HG02642 (cell line): ENCODE measurements around the gene CFB.
"Not testable (repeated sequence)": the region's sequence is repeated elsewhere in the genome, so short reads cannot be mapped to it uniquely, and the experiment has no call there.

ENCODE experiments used
- ATAC-seq: cut with Tn5 transposase; IDR thresholded peaks from one replicate; pipeline ENCODE4 v1.9.1; 2021; ENCODE audit warnings: mild to moderate bottlenecking; ENCODE audit not compliant: unreplicated experiment, poor library complexity

Gene CFB

DNA sequence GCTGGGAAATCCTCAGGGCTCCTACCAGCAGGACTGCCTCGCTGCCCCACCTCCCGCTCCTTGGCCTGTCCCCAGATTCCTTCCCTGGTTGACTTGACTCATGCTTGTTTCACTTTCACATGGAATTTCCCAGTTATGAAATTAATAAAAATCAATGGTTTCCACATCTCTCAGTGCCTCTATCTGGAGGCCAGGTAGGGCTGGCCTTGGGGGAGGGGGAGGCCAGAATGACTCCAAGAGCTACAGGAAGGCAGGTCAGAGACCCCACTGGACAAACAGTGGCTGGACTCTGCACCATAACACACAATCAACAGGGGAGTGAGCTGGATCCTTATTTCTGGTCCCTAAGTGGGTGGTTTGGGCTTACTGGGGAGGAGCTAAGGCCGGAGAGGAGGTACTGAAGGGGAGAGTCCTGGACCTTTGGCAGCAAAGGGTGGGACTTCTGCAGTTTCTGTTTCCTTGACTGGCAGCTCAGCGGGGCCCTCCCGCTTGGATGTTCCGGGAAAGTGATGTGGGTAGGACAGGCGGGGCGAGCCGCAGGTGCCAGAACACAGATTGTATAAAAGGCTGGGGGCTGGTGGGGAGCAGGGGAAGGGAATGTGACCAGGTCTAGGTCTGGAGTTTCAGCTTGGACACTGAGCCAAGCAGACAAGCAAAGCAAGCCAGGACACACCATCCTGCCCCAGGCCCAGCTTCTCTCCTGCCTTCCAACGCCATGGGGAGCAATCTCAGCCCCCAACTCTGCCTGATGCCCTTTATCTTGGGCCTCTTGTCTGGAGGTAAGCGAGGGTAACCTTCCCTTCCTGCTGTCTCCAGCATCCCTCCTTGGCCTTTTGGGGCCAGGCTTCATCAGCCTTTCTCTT, at the start of gene CFB:
TSS of gene CFB (plus strand) at position 589 of the 863 bp plus-strand sequence. CDS start at position 716, 127 bp downstream.
- ATAC-seq = no peak

DNA sequence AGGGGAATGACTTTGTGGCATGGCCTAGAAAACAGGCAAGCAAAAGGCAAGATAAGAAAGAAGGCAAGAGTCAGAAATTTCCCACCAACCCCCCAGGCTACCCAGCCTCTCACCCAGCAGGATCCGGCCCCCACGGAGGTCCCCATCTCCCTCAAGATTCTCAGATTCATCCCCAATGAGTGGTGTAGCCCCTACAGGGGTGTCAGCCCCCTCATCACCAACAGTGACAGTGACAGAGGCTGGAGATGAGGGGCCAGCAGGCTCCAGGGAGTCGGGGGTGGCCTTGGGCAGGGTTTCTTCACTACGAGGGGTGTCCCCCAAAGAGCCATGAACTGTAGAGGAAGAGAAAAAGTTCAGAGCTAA, 49.4 kb upstream of the CFB start:
- no peak for ATAC-seq

DNA sequence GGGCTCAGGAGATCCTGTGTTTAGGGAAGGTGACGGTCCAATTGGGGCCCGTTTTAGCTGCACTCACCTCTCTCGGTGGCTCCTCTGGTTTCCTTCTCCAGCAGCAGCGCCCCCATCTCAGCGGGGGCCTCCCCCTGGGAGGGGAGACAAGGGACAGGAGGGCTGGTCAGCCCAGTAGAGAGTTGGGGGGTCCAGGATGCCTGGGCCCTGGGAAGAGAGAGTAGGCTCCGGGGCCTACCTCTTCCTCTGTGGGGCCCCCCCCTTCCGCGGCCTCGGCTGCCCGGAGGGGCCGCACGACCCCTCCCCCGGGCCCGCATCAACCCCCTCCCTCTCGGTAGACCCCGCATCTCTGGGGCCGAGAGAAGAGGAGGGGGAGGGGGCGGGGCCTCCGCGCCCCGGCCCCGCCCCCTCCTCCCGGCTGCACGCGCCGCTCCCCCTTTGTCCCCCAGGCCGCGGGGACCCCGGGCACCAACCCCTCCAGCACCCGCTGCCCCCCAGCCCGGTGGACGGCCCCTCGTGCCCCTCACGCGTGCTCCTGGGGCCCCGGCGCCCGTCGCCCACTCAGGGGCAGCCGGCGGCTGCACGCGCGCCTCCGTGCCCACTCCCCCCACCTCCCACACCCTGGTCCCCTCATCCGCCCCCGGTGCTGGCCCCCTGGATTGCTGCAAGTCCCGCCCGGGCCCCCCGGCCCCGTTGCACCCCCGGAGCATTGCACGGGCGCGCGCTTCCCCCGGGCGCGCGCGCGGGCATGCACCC, 48.9 kb upstream of the CFB start:
- ATAC-seq = no peak

DNA sequence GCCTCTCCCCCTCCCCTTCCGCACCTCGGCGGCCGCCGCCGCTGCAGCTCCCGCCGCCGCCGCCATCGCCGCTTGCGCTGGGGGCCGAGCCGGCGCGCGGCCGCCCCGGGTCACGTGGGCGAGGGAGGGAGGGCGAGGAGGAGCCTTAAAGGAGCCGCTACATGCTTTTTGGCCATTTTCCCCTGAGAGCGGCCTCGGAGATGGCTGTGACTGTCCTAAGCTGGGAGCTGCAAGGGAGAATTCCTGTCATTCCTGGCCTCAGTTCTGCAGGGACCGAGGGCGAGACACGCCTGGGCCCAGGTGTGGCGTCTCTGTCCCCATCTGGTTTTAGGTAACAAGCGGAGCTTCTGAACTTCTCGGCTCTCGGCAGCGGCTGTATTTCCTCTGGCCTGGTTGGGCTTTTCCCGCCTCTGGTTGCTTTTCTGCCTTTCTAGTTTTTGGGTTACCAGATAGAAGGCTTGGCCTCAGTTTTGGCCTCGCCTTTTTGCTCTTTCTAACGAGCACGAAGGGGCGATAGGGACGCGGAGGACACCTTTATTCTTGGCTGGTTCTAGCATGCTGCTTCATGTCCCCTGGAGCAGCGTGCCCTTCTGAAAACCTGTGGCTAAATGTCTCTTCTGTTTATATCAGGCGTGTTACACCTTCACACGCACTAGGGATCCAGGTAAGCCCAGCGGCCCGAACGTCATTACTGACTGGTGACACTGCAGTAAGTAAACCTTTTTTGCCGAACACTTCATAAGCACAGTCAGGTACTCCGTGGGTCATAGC, 48.1 kb upstream of the CFB start, which contains the start of gene EHMT2:
TSS of gene EHMT2 (minus strand) at position 87 of the 771 bp plus-strand sequence. CDS start at position 66, 21 bp downstream.
- ATAC-seq = peak; percentile 56

DNA sequence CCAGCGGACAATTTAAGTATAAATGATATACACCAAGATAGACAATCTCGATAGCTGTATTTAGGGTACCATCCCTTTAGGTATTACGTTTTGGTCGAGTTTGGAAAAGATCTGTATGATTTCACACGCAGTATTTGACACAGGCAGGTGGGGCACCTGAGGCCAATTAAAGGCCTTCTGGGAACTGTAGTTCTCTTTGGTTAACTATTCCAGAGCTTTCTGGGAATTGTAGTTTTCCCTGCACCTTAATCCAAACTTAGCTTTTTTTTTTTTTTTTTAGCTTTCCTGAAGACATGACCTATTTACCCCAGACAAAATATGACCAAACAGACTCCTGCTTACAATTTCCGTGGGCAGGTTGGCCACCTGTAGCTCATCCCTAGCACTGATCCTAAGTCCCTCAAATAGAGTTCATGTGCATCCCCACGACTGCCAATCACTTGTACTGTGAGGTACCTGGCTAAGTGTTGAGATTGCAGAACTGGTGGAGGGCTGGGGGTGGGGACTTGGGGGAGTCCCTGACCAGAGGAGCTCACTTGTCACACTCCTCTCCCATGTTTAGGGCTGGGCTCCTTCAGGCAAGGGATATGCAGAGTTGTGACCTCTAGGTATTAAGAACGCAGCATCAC, 47.4 kb upstream of the CFB start:
- ATAC-seq = no peak

DNA sequence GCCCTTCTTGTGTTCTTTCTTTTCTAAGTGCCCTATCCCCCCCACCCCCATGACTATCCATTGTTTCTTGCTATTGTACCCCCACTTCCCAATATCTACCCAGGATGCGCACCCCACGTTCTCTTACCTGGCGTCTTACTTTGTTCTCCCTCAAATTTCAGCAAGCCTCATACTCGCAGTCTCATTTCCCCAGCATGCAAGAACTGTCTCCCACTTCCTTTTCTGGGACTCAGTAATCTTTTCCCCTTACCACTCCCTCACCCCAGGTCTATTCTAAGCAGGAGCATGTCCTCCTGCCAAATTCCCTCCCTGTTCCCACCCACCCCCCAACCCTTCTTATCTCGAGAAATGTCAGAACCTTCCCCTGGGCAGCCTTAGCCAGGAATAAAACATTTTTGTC, 46.7 kb upstream of the CFB start:
- no peak for ATAC-seq

DNA sequence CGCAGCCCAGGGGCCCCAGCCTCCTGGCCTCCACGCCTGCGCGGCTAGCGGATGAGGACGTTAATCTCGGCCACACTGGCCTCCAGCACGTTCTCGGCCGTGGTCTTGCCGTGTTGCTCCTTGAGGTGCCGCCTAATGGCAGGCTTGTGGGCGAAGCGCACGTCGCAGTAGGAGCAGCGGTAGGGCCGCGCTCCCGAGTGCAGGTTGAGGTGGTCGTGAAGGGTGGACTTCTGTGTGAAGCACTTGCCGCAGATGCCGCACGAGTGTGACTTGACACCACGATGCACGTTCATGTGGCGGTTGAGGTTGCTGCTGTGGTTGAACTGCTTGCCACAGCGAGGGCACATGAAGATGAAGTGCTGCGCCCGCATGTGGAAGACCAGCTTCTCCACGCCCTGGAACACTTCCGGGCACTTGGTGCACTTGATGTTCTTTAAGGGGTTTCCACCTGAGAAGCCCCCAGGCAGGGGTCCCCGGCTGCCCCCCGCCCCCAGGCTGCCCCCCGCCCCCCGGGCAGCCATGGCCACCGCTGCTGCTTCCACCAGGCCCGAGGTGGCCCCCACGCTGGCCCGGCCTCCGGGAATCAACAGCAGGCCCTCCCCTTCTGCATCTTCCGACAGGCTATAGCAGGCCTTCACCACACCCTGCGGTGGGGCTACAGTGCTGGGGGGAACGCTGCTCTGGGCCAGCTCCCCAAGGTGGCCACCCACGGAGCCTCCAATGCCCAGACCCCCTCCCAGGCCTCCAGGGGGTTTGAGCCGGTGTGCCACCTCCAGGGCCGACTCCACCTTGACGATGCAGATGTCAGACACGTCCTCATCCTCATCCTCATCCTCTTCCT, 45.8 kb upstream of the CFB start:
- no peak for ATAC-seq

DNA sequence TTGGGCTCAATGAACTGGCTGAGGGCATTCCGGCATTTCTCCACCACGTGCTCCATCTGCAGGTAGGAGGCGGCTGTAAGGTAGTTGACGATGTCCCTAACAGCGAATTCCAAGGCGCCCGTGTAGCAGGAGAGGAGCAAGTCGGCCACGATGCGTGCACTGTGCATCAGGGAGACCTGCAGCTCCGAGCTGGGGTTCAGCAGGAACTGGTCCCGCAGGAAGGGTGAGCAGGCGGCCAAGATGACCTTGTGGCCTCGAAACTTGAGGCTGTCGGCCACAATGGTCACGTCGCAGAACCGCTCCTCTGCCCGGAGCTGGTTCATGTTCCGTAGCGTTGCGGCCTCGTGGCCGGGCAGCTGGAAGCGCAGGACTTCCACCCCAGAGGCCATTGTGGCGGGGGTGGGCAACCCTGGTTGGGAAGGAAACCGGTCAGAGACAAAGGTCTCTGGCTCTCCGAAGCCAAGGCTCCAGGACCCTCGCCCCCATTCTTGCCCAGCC, 44.9 kb upstream of the CFB start:
- no peak for ATAC-seq

DNA sequence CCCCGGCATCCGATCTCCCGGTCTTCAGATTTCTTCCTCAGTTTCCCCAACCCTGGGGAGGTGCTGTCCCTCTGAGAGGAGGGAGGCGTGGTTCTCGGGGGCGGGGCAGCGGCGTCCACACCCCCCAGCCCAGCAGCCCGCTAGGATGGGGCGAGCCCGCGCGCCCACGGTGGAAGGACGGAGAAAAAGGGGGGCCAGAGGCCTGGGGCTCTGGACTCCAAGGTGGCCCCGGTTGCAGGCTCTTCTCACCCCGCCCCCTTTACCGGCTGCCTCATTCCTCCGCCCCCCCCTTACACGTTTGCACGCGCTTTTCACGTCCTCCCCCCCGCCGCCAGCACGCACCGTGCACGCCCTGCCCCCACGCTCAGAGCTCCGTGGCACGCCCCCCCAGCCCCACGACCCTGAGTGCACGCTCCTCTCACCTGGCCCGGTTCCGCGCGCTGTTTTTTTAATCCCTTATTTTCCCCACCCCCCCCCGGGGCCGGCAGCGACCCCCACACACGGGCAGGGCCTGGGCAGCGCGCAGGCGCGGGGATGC, 44.4 kb upstream of the CFB start:
- peak; percentile 8 for ATAC-seq

DNA sequence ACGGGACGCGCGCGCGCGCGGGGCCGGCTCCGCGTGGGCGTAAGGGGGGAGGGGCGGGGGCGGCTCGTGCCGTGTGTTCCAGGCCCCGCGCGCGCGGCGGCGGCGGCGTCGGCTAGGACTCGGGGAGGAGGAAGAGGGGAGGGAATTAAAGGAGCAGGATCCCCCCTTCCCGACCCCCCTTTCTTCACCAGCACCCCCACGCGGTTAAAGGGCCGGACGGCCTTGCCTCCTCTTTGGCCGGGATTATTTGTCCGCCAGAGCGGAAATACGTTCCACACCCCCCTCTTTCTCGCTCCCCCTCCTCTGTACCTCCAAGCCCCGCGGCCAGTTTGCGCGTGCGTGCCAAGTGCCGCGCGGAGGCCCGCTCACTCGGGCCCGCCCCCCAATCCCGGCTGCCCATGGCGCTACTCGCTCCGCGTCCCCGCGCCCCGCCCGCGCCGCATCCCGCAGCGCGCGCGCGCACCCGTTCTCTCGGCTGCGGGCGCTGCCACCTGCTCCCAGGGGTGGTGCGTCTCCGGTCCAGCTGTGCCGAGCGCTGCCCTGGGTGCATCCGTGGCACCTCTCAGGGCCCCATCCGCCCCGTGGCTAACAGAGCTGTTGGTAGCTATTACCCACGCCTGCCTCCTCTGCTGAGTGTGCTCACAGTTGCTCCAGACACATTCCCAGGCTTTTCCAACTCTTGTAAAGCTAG, 43.8 kb upstream of the CFB start, which contains the start of gene ZBTB12:
TSS of gene ZBTB12 (minus strand) at position 134 of the 691 bp plus-strand sequence. CDS start 781 bp downstream, outside the sequence.
- ATAC-seq = peak; percentile 47

DNA sequence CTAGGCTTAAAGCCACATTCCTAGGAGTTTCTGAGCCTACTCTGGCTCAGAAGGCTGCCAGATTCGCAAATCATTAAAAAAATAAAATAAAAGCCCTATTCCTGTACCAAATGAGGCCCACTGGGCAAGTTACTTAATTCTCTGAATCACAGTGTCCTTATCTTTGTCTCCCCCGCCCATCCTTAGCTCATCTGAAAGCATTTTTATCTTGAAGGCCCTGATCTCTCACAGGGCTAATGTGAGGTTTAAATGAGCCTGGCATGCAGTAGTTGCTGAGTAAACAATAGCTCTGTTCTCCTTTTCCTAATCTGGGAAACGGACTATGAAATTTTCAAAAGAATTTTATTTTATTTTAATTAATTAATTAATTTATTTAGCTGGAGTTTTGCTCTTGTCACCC, 41.9 kb upstream of the CFB start:
- no peak for ATAC-seq

DNA sequence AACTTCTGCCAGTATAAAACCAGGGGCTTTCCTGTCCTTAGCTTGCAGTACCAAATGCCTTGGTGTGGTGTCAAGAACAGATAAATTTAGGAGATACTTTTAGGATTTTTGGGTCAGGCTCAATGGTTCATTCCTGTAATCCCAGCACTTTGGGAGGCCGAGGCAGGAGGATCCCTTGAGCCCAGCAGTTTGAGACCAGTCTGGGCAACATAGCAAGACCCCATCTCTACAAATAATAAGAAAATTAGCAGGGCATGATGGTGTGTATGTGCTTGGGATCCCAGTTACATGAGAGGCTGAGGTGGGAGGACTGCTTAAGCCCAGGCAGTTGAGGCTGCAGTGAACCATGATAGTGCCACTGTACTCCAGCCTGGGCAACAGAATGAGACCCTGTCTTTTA, 40.9 kb upstream of the CFB start:
- no peak for ATAC-seq

DNA sequence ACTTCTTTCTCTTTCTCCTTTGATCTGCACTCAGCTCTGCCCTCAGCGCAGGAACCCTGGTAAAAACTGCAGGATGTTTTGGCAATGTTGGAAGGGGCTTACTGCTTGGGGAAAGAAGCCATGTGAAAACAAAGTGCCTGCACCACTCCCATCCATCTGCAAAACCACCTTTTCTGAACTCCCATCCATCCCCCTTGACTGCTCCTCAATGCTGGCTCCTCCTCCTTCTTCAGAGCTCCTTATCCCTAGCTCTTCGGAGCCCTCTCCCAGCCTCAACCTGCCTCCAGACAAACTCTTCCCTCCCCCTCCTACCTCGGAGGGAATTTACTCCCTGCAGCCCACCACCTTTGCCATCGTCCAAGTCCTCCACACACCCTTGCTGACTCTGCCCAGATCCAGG, 39.8 kb upstream of the CFB start:
- no peak for ATAC-seq

DNA sequence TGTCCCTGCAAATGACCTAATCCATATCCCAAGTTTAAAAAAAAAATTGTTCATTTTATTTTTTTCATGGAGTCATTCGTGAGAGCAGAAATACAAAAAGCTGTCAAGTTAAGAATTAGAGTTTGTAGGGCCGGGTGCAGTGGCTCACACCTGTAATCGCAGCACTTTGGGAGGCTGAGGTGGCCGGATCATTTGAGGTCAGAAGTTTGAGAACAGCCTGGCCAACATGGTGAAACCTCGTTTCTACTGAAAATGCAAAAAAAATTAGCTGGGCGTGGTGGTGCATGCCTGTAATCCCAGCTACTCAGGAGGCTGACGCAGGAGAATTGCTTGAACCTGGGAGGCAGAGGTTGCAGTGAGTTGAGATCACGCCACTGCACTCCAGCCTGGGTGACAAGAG, 39.2 kb upstream of the CFB start:
- ATAC-seq = not testable (repeated sequence)

DNA sequence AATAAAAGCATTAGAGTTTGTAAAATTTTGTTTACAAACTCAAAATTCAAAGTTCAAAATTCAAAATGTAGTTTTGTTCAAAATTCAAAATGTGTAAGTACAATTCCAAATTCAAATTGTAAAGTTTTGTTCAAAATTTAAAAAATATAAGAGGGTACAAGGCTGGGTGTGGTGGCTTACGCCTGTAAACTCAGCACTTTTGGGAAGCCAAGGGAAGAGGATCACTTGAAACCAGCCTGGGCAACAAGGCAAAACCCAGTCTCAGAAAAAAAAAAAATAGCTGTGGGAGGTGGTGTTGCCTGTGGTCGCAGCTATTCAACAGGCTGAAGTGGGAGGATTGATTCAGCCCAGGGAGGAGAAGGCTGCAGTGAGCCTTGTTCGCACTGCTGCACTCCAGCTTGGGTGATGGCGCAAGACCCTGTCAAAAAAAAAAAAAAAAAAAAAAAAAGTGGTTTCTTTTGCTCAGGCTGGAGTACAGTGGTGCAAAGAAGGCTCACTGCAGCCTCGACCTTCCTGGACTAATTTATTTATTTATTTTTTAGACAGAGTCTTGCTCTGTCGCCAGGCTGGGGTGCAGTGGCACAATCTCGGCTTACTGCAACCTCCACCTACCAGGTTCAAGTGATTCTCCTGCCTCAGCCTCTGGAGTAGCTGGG, 38.6 kb upstream of the CFB start:
- ATAC-seq = no peak

DNA sequence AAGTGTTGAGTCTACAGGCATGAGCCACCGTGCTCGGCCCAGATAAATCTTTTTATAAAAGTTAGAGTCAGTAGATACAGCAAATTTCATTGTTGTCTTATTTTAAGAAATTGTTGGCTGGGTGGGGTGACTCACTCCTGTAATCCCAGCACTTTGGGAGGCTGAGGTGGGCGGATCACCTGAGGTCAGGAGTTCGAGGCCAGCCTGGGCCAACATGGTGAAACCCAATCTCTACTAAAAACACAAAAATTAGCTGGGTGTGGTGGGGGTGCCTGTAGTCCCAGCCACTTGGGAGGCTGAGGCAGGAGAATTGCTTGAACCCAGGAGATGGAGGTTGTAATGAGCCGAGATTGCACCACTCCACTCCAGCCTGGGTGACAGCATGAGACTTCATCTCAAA, 37.6 kb upstream of the CFB start:
- not testable (repeated sequence) for ATAC-seq

DNA sequence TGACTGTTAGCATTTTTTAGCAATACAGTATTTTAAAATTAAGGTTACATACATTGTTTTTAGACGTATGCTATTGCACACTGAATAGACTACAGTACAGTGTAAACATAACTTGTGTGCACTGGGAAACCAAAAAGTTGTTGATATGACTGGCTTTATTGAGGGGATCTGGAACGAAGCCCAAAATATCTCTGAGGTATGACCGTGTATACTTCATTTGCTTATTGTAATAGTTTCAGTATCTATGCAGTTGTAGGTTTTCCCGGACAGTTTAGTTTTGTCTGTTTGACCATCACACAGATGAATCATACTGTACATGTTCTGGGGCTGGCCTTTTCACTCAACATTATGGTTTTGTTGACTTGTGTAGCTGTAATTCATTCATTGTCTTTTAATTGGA, 37.1 kb upstream of the CFB start:
- ATAC-seq = peak; percentile 67

DNA sequence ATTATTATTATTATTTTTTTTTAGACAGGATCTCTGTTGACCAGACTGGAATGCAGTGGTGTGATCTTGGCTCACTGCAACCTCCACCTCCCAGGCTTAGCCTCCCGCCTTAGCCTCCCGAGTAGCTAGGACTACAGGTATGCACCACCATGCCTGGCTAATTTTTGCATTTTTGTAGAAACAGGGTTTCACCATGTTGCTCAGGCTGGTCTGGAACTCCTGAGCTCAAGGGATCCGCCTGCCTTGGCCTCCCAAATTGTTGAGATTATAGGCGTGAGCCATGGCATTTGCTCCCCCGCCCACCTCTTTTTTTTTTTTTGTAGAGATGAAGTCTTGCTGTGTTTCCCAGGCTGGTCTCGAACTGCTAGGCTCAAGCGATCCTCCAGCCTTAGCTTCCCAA, 36.6 kb upstream of the CFB start:
- not testable (repeated sequence) for ATAC-seq
